Mammary epithelial cell (primary cell): ENCODE results near the gene STARD7.

Experiments
- CTCF ChIP-seq, 2 donors: IDR thresholded peaks in 1 of 2; conservative IDR thresholded peaks in 1 of 2; 2 replicates each; pipeline ENCODE4 v1.5.1; 2011 to 2012; ENCODE audit warnings: inconsistent platforms in 2 of 2, low read length in 2 of 2, mild to moderate bottlenecking in 2 of 2, control low read depth in 1 of 2, low read depth in 1 of 2; ENCODE audit not compliant: insufficient read depth in 1 of 2; ENCODE audit errors: extremely low read depth in 1 of 2
- EZH2 ChIP-seq: IDR thresholded peaks from 2 replicates; pipeline ENCODE4 v1.6.1; 2012; ENCODE audit warnings: low read length, inconsistent platforms, borderline replicate concordance

GRCh38 chr2:96231316-96231715 is 22.7 kb upstream of the STARD7 start:
- TF ChIP-seq CTCF (conservative IDR thresholded peaks at IDR 0.05 in 1 of 2, IDR thresholded peaks at IDR 0.05 in 1 of 2; ENCODE audit: extremely low read depth in 1 of 2, insufficient read depth in 1 of 2, low read depth in 1 of 2, low read length in 2 of 2): no peak
- no peak for TF ChIP-seq EZH2
